Panc1 (cell line): ENCODE data around the gene SBF2. TPM values are rescaled to one million over a fixed set of nuclear protein-coding genes. Genes with fewer than 3 reads are reported as not detected.

ENCODE experiments used
- ATAC-seq: fragments of 200-7000 bp; cut with Tn5 transposase; 2 replicates; pipeline ENCODE4 v1.9.1; 2020; ENCODE audit warnings: mild to moderate bottlenecking, moderate library complexity
- BruUV-seq: library from RNA; stranded (reverse); fragments of 400-500 nt; replicated peaks from 2 replicates; lab custom pipeline; 2021; lab: Mats Ljungman, UMichigan
- CTCF ChIA-PET: fragments of 300-600 bp; sonication (Branson Sonifier 250); formaldehyde crosslinking; loops from one replicate; lab custom pipeline; 2022; ENCODE audit warnings: antibody characterized with exemption; lab: Charles Lee
- POLR2A ChIA-PET: fragments of 300-600 bp; sonication (Branson Sonifier 250); formaldehyde crosslinking; loops from one replicate; lab custom pipeline; 2022; ENCODE audit warnings: antibody characterized with exemption; lab: Charles Lee
- DNase-seq: peaks from one replicate; pipeline ENCODE4 v3.0.0-alpha.2; 2010; ENCODE audit warnings: low read depth, low spot score
- H3K27ac ChIP-seq: 2 replicates; pipeline ENCODE4 v1.5.1; 2011; ENCODE audit warnings: mild to moderate bottlenecking, low read length, inconsistent platforms
- H3K27me3 ChIP-seq: fragments of 200-500 bp; sonication (Bioruptor generic); 2 replicates; pipeline ENCODE4 v1.6.0; 2014; ENCODE audit warnings: low read length, inconsistent platforms; ENCODE audit not compliant: control insufficient read depth, insufficient read depth
- H3K36me3 ChIP-seq: fragments of 200-500 bp; sonication (Bioruptor generic); 2 replicates; pipeline ENCODE4 v1.5.1; 2014; ENCODE audit warnings: inconsistent platforms, mild to moderate bottlenecking, low read length, moderate library complexity; ENCODE audit not compliant: control insufficient read depth, insufficient read depth
- H3K4me1 ChIP-seq: 2 replicates; pipeline ENCODE4 v1.5.1; 2011; ENCODE audit warnings: inconsistent platforms, mild to moderate bottlenecking, low read length, moderate library complexity; ENCODE audit not compliant: control insufficient read depth, insufficient read depth
- H3K4me3 ChIP-seq, 2 experiments: 2 replicates each; pipeline ENCODE4 v1.5.1; 2011 to 2012; ENCODE audit warnings: low read depth in 2 of 2, low read length in 2 of 2, mild to moderate bottlenecking in 2 of 2, inconsistent platforms in 1 of 2, moderate library complexity in 1 of 2
- H3K9me3 ChIP-seq: fragments of 200-500 bp; sonication (Bioruptor generic); 2 replicates; pipeline ENCODE4 v1.5.1; 2014; ENCODE audit warnings: low read depth, mild to moderate bottlenecking, inconsistent platforms, low read length, moderate library complexity; ENCODE audit not compliant: control insufficient read depth, insufficient read depth
- CTCF ChIP-seq: fragments of 450-650 bp; IDR thresholded peaks from 2 replicates; pipeline ENCODE4 v1.5.1; 2017; ENCODE audit warnings: mild to moderate bottlenecking
- POLR2AphosphoS5 ChIP-seq: IDR thresholded peaks from 2 replicates; pipeline ENCODE4 v1.6.1; 2012; ENCODE audit warnings: mild to moderate bottlenecking, low read depth, low read length, moderate library complexity
- REST ChIP-seq, 2 experiments: IDR thresholded peaks; 2 replicates each; pipeline ENCODE4 v1.6.1; 2011 to 2012; ENCODE audit warnings: low read depth in 2 of 2, control low read depth in 1 of 2, low read length in 1 of 2, mild to moderate bottlenecking in 1 of 2, moderate library complexity in 1 of 2; ENCODE audit not compliant: insufficient read depth in 1 of 2
- SIN3A ChIP-seq: IDR thresholded peaks from 2 replicates; pipeline ENCODE4 v1.6.1; 2012; ENCODE audit warnings: low read depth, mild to moderate bottlenecking, low read length, moderate library complexity, borderline replicate concordance; ENCODE audit not compliant: insufficient read depth
- TCF7L2 ChIP-seq: IDR thresholded peaks from 2 replicates; pipeline ENCODE4 v1.6.1; 2011; ENCODE audit warnings: mild to moderate bottlenecking, low read depth, low read length, inconsistent platforms
- in situ Hi-C: cut with HindIII; loops from 2 replicates; pipeline ENCODE4 v1.10.0; 2016; ENCODE audit warnings: low sequenced_read_pairs, low pct_unique_long_range_greater_than_20kb
- intact Hi-C: fragments of 100-400 bp; cut with micrococcal nuclease; formaldehyde crosslinking; loops from one replicate; pipeline ENCODE4 v1.10.0; 2022; ENCODE audit not compliant: unreplicated experiment
- total RNA-seq: library from RNA; stranded (reverse); gene quantifications from one replicate; pipeline ENCODE4 v1.2.1, GENCODE V29; 2021; ENCODE audit not compliant: unreplicated experiment

SBF2 gene
- total RNA-seq, 1 experiment from 2014 or later = 65.0 TPM

GRCh38 chr11:10108915-10109680 lies 184.9 kb downstream of the SBF2 start:
- ATAC-seq = no peak
- Histone ChIP-seq H3K4me3 (no peak overlapping the region), H3K36me3 (no peaks in the 10 kb centered on the region), H3K4me1 (peaks cover 30% of the 10 kb centered on the region; the same call in 1 of the 2 replicates), H3K27me3 (no peaks in the 10 kb centered on the region), H3K27ac (peak overlapping the region; percentile 54; the same call in 1 of the 2 replicates), H3K9me3 (no peaks in the 10 kb centered on the region)
- no peak for DNase-seq
- CTCF ChIA-PET = no interaction called here
- POLR2A ChIA-PET = no interaction called here
- BruUV-seq = no TSS peak
- TF ChIP-seq REST (IDR thresholded peaks at IDR 0.05; ENCODE audit: insufficient read depth in 1 of 2, low read depth in 2 of 2, low read length in 1 of 2) (no peak), POLR2AphosphoS5 (no peak), SIN3A (no peak), CTCF (no peak), TCF7L2 (no peak)
- intact Hi-C loops (no loop called here), in situ Hi-C loops (no loop called here)

- ATAC-seq (no peak), DNase-seq (no peak)
- Histone ChIP-seq H3K27me3 (no peaks in the 10 kb centered on the region), H3K27ac (no peak overlapping the region; the same call in 1 of the 2 replicates), H3K9me3 (no peaks in the 10 kb centered on the region), H3K4me3 (no peak overlapping the region), H3K4me1 (peaks cover 29% of the 10 kb centered on the region; the same call in 1 of the 2 replicates), H3K36me3 (no peaks in the 10 kb centered on the region)
- ChIA-PET CTCF (no interaction called here), POLR2A (no interaction called here)
- in situ Hi-C loops (no loop called here), intact Hi-C loops (no loop called here)
- BruUV-seq = no TSS peak
- TF ChIP-seq TCF7L2 = no peak
- no peak for TF ChIP-seq SIN3A
These were observed 186.5 kb downstream of the SBF2 start for GRCh38 chr11:10107497-10107896.

GRCh38 chr11:10097615-10098014 lies 196.4 kb downstream of the SBF2 start:
- ChIA-PET CTCF (no interaction called here), POLR2A (interaction anchor here (0.6 kb wide), 1 partner anchor 814 kb away, joined by 5 read pairs; no protein-coding TSS in a partner anchor)
- in situ Hi-C loops (no loop called here), intact Hi-C loops (loop anchor here (10.0 kb wide), 1 partner anchor 343 kb away; no protein-coding TSS in a partner anchor)
- Histone ChIP-seq H3K4me1 (peaks cover 18% of the 10 kb centered on the region), H3K36me3 (no peaks in the 10 kb centered on the region), H3K9me3 (peaks cover 19% of the 10 kb centered on the region), H3K4me3 (no peak overlapping the region), H3K27ac (peak overlapping the region; percentile 73; the same call in 1 of the 2 replicates), H3K27me3 (no peaks in the 10 kb centered on the region)
- ATAC-seq (no peak), DNase-seq (no peak)
- TF ChIP-seq REST (IDR thresholded peaks at IDR 0.05; ENCODE audit: insufficient read depth in 1 of 2, low read depth in 2 of 2, low read length in 1 of 2) (no peak), CTCF (no peak), TCF7L2 (no peak), SIN3A (no peak), POLR2AphosphoS5 (no peak)
- no TSS peak for BruUV-seq
